ENCODE results near the gene TRAPPC10.

Gene TRAPPC10

DNA sequence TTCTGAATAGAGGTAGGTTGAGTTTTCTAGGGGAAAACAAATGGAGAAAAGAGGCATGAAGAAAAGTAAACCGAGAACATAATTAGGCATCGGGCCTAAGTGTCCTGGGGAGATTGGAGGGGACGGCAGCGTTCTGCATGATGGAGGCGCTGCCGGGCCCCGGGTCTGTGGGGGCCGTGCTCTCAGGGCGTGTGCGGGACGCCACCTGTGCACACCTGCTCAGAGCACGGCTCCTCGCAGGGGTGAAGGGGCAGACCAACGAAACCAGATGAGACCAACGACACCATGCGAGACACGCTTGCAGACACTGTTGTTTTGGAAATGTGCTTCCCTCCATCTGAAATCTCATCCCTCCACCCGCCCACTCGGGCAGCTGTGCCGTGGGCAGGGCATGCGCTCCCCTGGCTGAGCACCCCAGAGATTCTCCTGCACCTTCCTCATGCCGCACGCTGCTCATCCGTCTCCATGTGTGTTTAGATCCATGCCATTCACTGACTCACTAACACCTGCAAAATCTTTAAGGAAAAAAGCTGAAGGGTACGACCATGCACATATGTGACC, 28.2 kb upstream of the TRAPPC10 start:
- DNase-seq, result no peak

- DNase-seq, result no peak
These were observed 27.0 kb upstream of the TRAPPC10 start for GRCh38 chr21:43984905-43985689.

DNA sequence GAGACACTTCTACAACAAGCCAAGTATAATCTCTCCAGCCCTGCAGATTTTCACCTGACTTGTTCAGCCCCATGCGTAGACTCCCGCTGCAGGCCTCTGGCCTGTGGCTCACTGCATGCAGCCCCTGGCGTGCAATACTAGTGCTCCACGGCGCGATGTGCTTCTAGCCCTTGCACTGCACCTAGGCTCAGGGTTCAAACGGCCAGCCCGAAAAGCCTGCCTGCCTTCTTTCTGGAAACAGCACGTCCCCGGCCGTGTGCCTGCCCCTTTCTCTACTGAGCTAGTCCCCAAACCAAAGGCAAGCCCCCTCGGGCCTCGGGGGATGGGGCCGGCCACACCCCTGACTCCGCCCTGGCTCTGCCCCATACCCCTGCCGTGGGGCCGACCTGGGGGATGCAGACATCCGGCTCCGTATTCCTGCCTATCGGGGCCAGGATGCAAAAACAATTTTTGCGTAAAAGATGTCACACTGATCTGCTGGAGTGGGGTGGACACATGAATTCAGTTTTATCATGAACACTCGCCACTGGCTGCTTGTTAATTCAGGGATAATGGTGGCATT, 26.3 kb upstream of the TRAPPC10 start:
- DNase-seq, result no peak

- peak in 1 of 2 experiments; percentile 55 for DNase-seq
These were observed 25.3 kb upstream of the TRAPPC10 start for GRCh38 chr21:43986544-43987451.

DNA sequence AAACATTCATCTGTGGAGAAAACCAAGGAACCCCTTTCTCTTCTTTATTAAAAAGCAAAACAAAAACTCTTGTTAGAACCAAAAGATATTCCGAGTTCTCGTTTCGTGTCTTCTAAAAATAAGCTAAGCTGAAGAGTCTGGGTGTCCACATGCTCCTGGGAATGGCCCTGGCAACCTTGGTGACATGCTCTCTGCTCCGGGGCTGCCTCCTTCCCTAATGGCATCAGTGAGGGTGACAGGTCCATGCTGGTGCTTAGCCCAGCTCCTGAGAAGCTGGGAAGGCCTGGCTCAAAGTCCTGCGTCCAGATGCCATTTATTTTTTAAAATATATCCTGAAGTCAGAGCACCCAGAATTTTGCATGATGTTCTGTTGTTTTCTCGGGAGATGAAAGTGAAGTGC, 24.6 kb upstream of the TRAPPC10 start:
- no peak for DNase-seq

DNA sequence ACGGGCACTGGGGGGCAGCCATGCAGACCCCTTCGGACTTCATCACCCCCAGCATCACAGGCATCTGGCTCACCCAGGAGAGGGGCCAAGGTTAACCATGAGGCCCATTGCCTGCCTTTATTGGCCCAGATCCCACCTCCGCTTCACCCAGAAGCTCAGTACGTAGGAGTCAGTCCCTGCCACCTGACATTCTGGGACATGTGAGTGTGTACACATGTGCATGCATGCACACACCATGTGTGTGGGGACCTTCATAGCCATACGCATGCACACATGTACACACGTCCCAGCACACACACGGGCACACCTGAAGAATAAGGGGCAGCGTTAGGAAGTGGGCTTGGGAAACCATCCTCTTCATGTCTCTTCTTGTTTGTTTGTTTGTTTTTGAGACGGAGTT, 24.1 kb upstream of the TRAPPC10 start:
- no peak for DNase-seq

DNA sequence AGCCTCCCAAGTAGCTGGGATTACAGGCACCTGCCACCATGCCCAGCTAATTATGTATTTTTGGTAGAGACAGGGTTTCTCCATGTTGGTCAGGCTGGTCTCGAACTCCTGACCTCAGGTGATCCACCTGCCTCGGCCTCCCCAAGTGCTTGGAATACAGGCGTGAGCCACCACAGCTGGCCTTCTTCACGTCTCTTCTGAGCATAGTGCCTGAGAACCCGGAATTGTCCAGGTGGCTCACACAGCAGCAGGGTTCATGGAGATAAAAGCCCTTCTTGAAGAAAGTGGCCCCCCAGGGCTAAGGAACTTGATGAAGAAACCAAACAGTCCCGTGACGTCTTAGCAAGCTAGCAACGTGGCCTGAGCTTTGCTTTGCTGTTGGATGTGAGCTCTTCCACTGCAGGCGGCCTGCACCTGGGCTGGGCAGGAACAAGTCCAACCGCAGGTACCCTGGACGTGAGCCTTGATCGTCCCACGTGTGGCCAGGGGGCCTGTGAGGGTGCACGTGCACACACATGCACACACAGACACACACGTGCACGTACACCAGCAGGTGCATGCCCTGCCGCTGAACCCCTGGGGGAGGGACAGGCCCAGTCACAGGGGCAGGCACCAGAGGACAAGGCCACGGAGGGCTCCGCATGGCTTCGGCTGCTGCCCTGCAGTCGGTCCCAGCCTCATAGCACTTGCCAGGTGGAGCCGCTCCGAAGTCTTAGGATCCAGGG, 23.4 kb upstream of the TRAPPC10 start:
- no peak for DNase-seq

GRCh38 chr21:43989401-43989800, 22.7 kb upstream of the TRAPPC10 start:
- DNase-seq, result no peak

GRCh38 chr21:43991447-43991991, 20.6 kb upstream of the TRAPPC10 start:
- no peak for DNase-seq

- DNase-seq, result no peak
These were observed 20.0 kb upstream of the TRAPPC10 start for GRCh38 chr21:43992121-43992520.

DNA sequence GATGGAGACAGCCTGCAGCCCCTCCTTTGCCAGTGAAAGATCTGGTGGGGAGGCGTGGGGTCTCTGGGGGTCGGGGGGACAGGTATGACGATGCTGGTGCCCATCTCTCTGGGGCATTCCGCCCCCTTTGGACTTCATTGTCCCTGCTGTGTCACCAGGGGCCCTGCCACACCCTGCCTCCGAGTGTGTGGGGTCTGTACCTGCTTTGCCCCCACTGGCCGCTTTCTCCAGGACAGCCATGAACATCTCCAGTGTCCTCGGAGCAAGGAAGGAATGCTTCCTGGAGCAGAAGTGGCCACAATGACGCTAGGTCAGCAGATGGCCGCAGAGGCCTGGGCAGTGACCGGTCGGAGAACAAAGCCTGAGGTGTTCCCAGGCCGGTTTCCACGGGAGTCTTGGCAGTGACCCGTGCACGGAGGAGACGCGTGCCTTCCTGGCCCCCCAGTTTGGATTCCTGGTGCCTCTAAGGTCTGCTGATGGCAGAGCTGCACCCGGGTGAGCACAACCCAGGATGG, 18.6 kb upstream of the TRAPPC10 start:
- DNase-seq, result no peak

DNA sequence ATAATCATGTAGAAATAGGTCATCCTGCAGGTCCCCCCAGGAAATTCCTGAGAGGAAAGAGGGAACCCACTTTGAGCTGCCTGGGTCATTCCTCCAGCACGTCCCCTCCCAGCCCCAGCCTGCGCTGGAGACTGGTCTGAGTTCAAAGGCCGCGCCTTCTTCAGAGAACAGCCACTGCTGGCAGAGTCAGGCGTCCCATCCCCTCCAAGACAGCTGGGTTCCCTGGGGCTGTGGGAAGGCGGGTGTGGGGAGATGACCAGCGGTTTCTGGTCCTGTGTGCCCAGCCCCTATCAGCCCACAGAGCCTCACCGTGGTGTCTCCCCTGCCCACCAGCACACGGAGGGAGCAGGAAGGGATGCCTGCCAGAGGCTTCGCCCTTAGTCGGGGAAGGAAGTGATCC, 18.0 kb upstream of the TRAPPC10 start:
- no peak for DNase-seq

- DNase-seq, result no peak
These were observed 17.5 kb upstream of the TRAPPC10 start for GRCh38 chr21:43994646-43995045.

GRCh38 chr21:43995521-43996105, 16.5 kb upstream of the TRAPPC10 start:
- no peak for DNase-seq

- DNase-seq, result peak in 1 of 2 experiments; percentile 12
These were observed 14.1 kb upstream of the TRAPPC10 start for GRCh38 chr21:43997766-43998742.

GRCh38 chr21:44000360-44000759, 11.7 kb upstream of the TRAPPC10 start:
- no peak for DNase-seq

DNA sequence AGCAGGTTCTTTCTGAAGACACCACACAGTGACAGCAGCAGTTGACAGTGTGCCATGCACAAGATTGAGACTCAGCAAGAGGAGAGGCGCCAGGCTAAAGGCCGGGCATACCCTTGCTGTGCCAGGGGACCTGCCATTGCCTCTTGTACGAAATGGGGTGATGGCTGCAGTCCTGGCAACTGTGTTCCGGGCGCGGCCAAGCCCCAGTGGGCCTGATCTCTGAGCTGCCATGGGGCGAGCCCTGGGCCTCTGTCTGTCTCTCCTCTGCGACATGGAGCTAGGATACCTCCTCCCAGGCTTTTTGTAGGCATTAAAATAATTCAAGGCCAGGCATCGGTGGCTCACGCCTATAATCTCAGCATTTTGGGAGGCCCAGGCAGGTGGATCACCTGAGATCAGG, 9.6 kb upstream of the TRAPPC10 start:
- DNase-seq, result no peak

DNA sequence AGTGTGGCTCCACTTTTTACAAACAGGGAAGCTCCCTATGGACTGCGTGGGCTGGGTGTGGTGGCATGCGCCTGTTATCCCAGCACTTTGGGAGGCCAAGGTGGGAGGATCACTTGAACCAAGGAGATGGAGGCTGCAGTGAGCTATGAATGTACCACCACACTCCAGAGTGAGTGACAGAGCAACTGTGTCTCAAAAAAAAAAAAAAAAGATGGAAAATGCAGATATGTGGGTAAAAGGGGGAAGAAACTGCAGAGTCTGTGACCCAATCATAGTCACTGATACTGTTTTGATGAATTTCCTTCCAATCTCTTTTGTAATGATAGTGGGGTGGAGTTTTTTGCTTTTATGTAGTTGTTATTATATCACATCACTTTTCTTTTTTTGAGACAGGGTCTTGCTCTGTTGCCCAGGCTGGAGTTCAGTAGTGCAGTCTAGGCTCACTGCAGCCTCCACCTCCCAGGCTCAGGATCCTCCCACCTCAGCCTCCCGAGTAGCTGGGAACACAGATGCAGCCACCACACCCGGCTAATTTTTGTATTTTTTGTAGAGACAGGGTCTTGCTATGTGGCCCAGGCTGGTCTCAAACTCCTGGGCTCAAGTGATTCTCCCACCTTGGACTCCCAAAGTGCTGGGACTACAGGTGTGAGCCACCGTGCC, 8.7 kb upstream of the TRAPPC10 start:
- no peak for DNase-seq

- DNase-seq, result no peak
These were observed 7.0 kb upstream of the TRAPPC10 start for GRCh38 chr21:44005071-44005470.

GRCh38 chr21:44005593-44005992, 6.5 kb upstream of the TRAPPC10 start:
- no peak for DNase-seq

Measured in NCI-H526 (cell line).